HG03378 (cell line): ENCODE measurements around the gene LYSMD1.

Experiments
- ATAC-seq: cut with Tn5 transposase; IDR thresholded peaks from one replicate; pipeline ENCODE4 v1.9.1; 2021; ENCODE audit warnings: mild to moderate bottlenecking, moderate library complexity; ENCODE audit not compliant: unreplicated experiment

LYSMD1 gene

GRCh38 chr1:151176514-151177045 lies 10.9 kb upstream of the LYSMD1 start:
- ATAC-seq, result no peak

GRCh38 chr1:151175863-151176262 lies 10.2 kb upstream of the LYSMD1 start, which contains the start of gene TMOD4:
TSS of gene TMOD4 (minus strand) at chr1:151175981. CDS start at chr1:151174875, 1,106 bp downstream.
- no peak for ATAC-seq

DNA sequence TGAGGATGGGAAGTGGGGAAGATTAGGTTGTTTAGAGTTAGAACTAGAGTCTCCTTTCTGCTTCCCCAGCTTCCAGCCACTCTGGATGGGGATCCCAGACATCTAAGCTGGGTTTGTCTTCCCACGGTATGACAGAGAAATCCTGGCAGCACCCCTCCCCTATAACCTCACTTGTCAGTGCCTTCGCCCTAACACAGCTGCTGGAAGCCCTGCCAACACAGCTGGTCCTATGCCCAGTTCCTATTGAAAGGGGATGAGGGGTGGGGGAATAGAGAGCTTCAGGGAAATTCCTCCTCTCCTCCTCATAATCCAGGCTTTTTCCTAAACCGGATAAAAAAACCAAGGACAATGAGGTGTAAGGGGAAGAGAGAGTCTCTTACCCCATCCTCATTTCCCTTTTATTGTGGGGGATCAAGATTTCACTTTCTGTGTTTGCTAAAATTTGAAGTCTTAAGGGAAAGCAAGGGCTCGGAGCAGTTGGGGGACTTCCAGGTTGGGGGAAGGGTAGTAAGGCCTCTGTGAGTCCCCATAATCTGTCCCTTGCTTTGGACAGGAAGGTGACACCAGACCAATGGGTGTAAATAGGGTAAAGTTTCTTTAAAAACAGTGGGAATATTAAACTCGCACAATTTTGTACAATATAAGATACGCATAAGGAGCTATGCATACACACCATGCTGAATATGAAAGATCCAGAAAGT lies 9.5 kb upstream of the LYSMD1 start:
- no peak for ATAC-seq

DNA sequence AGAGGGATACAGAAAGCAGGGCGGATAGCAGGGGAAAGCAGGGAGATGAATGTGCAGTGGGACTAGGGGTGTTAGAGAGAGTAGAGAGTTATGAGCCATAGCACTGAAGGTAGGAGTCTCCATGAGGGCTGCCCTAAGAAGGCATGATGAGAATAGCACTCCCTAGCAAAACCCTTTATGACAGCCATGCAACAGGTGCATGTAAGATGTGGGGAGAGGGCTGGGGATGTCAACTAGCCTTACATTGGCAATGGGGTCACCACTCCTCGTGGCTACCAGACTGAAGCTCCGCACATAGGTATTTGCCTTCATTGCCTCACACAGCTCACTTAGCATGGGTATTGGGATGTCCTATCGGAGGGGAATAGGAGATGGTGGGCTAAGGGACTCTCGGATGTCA lies 5.5 kb upstream of the LYSMD1 start:
- ATAC-seq, result no peak

DNA sequence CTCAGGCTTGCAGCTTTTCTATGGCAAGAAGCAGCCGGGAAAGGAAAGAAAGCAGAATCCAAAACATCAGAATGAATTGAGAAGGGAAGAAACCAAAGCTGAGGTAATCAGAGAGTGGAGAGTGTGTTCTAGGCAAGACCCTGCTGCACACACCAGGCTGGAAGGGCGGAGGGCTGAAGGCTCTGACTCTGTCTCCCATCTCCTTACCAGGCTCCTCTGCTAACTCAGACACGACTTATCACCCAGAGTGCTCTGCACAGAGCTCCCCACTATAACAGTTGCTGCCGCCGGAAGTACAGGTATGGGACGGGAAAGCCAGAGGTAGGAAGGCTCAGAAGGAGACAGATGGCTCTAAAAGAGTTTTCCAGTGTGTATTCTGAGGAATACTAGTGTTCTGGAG lies 1.4 kb upstream of the LYSMD1 start:
- no peak for ATAC-seq

DNA sequence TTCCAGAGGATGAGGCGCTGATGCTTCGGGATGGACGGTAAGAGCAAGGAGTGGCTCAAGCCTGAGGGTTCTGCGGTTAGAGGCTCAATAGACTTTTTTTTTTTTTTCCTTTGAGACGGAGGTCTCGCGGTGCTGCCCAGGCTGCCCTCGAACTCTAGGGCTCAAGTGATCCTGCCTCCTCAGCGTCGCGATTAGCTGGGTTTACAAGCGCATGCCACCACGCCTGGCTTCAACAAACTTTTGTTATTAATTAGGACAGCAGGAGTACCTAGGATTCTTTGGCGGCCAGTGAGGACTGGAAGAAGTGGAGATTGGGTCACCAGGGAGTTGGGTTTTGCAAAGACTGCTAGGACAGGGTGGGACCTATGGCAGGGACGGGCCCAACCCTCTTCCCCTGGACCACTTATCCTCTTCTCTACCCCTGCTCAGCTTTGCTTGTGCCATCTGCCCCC lies 829 bp upstream of the LYSMD1 start:
- no peak for ATAC-seq

GRCh38 chr1:151165281-151165737 lies 393 bp downstream of the LYSMD1 start:
- no peak for ATAC-seq

GRCh38 chr1:151164732-151165280 lies 896 bp downstream of the LYSMD1 start:
- ATAC-seq, result no peak

GRCh38 chr1:151159373-151159772 lies 6.3 kb downstream of the LYSMD1 start:
- ATAC-seq, result no peak

- no peak for ATAC-seq
Observed at GRCh38 chr1:151158751-151159251, 6.9 kb downstream of the LYSMD1 start.

- no peak for ATAC-seq
Observed at GRCh38 chr1:151158326-151158725, 7.4 kb downstream of the LYSMD1 start.

GRCh38 chr1:151157067-151157531 lies 8.6 kb downstream of the LYSMD1 start:
- no peak for ATAC-seq

DNA sequence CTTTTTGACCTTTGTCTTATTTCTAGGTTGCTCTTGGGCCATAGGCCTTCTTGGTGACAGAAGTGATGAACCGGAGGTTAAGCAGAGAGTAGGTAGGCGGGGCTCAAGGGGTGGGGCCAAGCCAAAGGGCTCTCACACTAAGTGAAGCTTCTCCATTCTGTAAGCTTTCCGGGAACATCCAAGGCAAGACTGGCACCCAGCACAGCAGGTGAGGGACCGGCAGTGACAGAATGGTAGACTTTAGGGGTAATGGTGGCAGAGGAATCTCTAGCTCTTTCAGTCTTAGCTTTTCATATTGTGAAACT lies 9.2 kb downstream of the LYSMD1 start, which contains the start of gene TNFAIP8L2:
TNFAIP8L2 (plus strand) TSS at position 135 of the 305 bp plus-strand sequence. CDS start 2,049 bp downstream, outside the sequence.
- peak; percentile 44 for ATAC-seq

DNA sequence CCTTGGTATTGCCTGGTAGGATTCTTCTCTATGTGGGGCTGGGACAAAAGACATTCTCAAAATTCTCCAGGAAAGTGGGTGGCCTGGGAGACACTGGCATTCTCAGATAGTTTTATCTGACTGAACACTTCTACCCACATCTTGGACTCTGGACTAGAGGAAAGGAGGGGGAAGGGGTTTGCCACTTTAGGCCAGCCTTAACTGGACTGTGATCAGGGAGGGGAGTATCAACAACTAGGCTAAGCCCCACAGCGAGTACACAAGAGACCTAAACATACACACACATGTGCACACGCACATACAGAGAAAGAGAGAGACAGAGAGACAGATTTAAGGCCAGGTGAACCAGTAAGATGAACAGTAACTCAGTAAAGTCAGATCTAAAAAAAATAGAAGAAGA lies 18.0 kb downstream of the LYSMD1 start:
- ATAC-seq, result no peak

DNA sequence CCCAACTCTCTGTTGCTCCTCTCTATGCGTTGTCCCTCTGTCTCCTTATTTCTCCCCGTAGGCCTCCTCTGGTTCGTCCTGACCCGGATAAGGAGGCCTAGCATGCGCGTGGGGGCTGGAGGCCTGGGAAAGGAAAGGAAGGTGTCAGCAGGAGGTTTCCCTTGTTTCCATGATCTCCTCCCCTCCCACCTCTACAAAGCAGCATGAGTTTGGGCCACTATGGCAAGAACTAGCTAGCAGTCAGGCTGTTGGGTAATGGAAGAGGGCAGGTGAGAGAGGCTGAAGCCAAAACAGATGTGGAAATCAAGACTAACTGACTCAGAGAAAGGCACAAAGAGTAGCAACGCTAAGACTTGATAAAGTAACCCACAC lies 18.6 kb downstream of the LYSMD1 start:
- no peak for ATAC-seq

- ATAC-seq, result peak; percentile 84
Observed at GRCh38 chr1:151146412-151147131, 19.1 kb downstream of the LYSMD1 start, which contains the start of gene SEMA6C. TSS of gene SEMA6C (minus strand) at chr1:151146631. CDS start at chr1:151142621, 4,010 bp downstream.

DNA sequence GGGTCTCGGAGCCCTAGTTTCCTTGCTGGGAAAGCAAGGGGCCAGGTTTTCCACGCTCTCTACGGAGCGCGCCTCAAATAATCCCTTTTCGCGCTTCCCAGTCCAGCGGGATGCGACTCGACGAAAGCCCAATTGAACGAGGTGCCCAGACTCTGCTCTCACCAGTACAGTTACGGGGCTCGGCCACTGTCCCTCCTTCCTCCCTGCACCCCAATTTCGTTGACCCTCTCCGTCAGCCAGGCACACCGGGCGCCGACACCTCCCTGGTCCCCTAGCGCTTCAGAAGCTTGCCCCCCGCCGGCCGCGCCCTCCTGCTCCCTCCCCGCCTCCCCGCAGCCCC lies 19.7 kb downstream of the LYSMD1 start:
- ATAC-seq, result no peak

GRCh38 chr1:151145304-151146071 lies 20.2 kb downstream of the LYSMD1 start:
- ATAC-seq, result no peak

- ATAC-seq, result no peak
Observed at GRCh38 chr1:151144474-151145303, 21.0 kb downstream of the LYSMD1 start.

- no peak for ATAC-seq
Observed at GRCh38 chr1:151143986-151144385, 21.7 kb downstream of the LYSMD1 start.
